ENCODE measurements around the gene TBX1.

The TBX1 gene

GRCh38 chr22:19785461-19786263 lies 25.1 kb downstream of the TBX1 start:
- Histone ChIP-seq H3K79me2 (ENCODE audit: insufficient read depth, low read length) (no peaks in the 10 kb centered on the region), H3K4me3 (ENCODE audit: insufficient read depth, low read length, poor library complexity, severe bottlenecking) (no peak overlapping the region), H3K27ac (ENCODE audit: low read depth, low read length) (no peak overlapping the region), H3K4me2 (ENCODE audit: low read depth, low read length, poor library complexity, severe bottlenecking) (no peak overlapping the region), H3K27me3 (ENCODE audit: low read length) (no peaks in the 10 kb centered on the region), H4K20me1 (ENCODE audit: low read depth, low read length) (no peaks in the 10 kb centered on the region), H3K9me2 (replicated peaks; ENCODE audit: insufficient read depth, low read length) (no peaks in the 10 kb centered on the region), H3K36me3 (ENCODE audit: low read length) (no peaks in the 10 kb centered on the region), H3F3A (ENCODE audit: insufficient read depth) (no peaks in the 10 kb centered on the region), H3K9ac (ENCODE audit: low read length) (no peak overlapping the region), H2AFZ (ENCODE audit: low read depth, low read length, severe bottlenecking) (no peak overlapping the region), H3K9me3 (ENCODE audit: insufficient read depth, low read length) (no peaks in the 10 kb centered on the region)
- TF ChIP-seq CTCF (IDR thresholded peaks at IDR 0.05; ENCODE audit: insufficient read depth, low read length, poor library complexity, severe bottlenecking) (no peak), EZH2phosphoT487 (conservative IDR thresholded peaks at IDR 0.05; ENCODE audit: low read length) (no peak)

GRCh38 chr22:19786264-19786585 lies 25.6 kb downstream of the TBX1 start:
- H3K9me2 ChIP-seq (replicated peaks; ENCODE audit: insufficient read depth, low read length) = no peaks in the 10 kb centered on the region
- H3K4me3 ChIP-seq (ENCODE audit: insufficient read depth, low read length, poor library complexity, severe bottlenecking) = no peak overlapping the region
- H3K9ac ChIP-seq (ENCODE audit: low read length) = no peak overlapping the region
- H3K79me2 ChIP-seq (ENCODE audit: insufficient read depth, low read length) = no peaks in the 10 kb centered on the region
- no peaks in the 10 kb centered on the region for H4K20me1 ChIP-seq (ENCODE audit: low read depth, low read length)
- no peaks in the 10 kb centered on the region for H3F3A ChIP-seq (ENCODE audit: insufficient read depth)
- no peak for TF ChIP-seq EZH2phosphoT487 (conservative IDR thresholded peaks at IDR 0.05; ENCODE audit: low read length)
- TF ChIP-seq CTCF (IDR thresholded peaks at IDR 0.05; ENCODE audit: insufficient read depth, low read length, poor library complexity, severe bottlenecking) = no peak
- no peak overlapping the region for H3K27ac ChIP-seq (ENCODE audit: low read depth, low read length)
- no peaks in the 10 kb centered on the region for H3K9me3 ChIP-seq (ENCODE audit: insufficient read depth, low read length)
- H3K36me3 ChIP-seq (ENCODE audit: low read length) = no peaks in the 10 kb centered on the region
- H3K4me2 ChIP-seq (ENCODE audit: low read depth, low read length, poor library complexity, severe bottlenecking) = no peak overlapping the region
- H2AFZ ChIP-seq (ENCODE audit: low read depth, low read length, severe bottlenecking) = no peak overlapping the region
- no peaks in the 10 kb centered on the region for H3K27me3 ChIP-seq (ENCODE audit: low read length)

- H3K27me3 ChIP-seq (ENCODE audit: low read length) = no peaks in the 10 kb centered on the region
- no peaks in the 10 kb centered on the region for H3K79me2 ChIP-seq (ENCODE audit: insufficient read depth, low read length)
- H3F3A ChIP-seq (ENCODE audit: insufficient read depth) = no peaks in the 10 kb centered on the region
- H4K20me1 ChIP-seq (ENCODE audit: low read depth, low read length) = no peaks in the 10 kb centered on the region
- no peaks in the 10 kb centered on the region for H3K9me2 ChIP-seq (replicated peaks; ENCODE audit: insufficient read depth, low read length)
- H3K9ac ChIP-seq (ENCODE audit: low read length) = no peak overlapping the region
- H3K4me3 ChIP-seq (ENCODE audit: insufficient read depth, low read length, poor library complexity, severe bottlenecking) = no peak overlapping the region
- no peaks in the 10 kb centered on the region for H3K36me3 ChIP-seq (ENCODE audit: low read length)
- H3K9me3 ChIP-seq (ENCODE audit: insufficient read depth, low read length) = no peaks in the 10 kb centered on the region
- H3K4me2 ChIP-seq (ENCODE audit: low read depth, low read length, poor library complexity, severe bottlenecking) = no peak overlapping the region
- H2AFZ ChIP-seq (ENCODE audit: low read depth, low read length, severe bottlenecking) = no peak overlapping the region
- H3K27ac ChIP-seq (ENCODE audit: low read depth, low read length) = no peak overlapping the region
- TF ChIP-seq CTCF (IDR thresholded peaks at IDR 0.05; ENCODE audit: insufficient read depth, low read length, poor library complexity, severe bottlenecking) (no peak), EZH2phosphoT487 (conservative IDR thresholded peaks at IDR 0.05; ENCODE audit: low read length) (no peak)
These were observed 26.6 kb downstream of the TBX1 start for GRCh38 chr22:19786959-19787848.
